PC-9 (cell line): ENCODE data around the gene ACVR1.

Experiments used
- EZH2 ChIP-seq: fragments of 200-600 bp; sonication (generic); IDR thresholded peaks from 2 replicates; pipeline ENCODE4 v1.8.0; 2017; ENCODE audit warnings: antibody characterized with exemption, low read depth
- TF ChIP-seq, protein P1 (sequence below): fragments of 200-600 bp; sonication (generic); conservative IDR thresholded peaks from 2 replicates; pipeline ENCODE4 v1.6.1; 2017; ENCODE audit warnings: mixed run types, antibody characterized with exemption, mild to moderate bottlenecking, moderate library complexity

DNA sequence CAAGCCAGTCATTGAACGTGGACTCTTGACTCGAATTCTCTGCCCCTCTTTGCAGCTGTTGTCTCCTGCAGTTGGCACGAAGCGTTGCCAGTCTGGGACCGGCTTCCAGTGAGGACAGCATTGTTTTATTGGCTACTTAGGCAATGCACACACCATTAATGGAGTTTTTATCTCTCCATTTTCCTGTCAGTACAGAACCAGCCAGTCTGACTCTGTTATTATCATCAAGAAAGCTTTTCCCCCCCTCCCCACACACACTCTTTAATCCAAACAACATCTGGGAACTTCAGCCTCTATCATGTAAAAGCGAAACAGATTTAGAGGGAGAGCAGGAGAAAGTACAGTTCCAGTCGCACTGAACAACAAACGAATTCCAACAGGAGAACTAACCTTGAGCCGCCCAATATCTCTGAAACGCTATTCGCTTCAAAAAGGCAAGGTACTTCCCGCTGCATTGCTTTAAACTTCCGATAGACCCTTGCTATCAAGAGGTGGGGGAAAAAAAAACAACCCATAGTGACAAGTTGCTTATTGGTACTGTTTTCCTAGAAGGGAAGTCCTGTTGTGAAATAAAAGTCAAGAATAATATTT, 38.2 kb downstream of the ACVR1 start:
- TF ChIP-seq, protein P1, sequence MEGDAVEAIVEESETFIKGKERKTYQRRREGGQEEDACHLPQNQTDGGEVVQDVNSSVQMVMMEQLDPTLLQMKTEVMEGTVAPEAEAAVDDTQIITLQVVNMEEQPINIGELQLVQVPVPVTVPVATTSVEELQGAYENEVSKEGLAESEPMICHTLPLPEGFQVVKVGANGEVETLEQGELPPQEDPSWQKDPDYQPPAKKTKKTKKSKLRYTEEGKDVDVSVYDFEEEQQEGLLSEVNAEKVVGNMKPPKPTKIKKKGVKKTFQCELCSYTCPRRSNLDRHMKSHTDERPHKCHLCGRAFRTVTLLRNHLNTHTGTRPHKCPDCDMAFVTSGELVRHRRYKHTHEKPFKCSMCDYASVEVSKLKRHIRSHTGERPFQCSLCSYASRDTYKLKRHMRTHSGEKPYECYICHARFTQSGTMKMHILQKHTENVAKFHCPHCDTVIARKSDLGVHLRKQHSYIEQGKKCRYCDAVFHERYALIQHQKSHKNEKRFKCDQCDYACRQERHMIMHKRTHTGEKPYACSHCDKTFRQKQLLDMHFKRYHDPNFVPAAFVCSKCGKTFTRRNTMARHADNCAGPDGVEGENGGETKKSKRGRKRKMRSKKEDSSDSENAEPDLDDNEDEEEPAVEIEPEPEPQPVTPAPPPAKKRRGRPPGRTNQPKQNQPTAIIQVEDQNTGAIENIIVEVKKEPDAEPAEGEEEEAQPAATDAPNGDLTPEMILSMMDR, result no peak
- no peak for TF ChIP-seq EZH2
